22Rv1 (cell line): Measurements from ENCODE around the gene ZNF429.

ENCODE experiments used
- ZFX ChIP-seq: fragments of 450-650 bp; IDR thresholded peaks from 2 replicates; pipeline ENCODE4 v1.6.1; 2017; ENCODE audit warnings: antibody characterized with exemption, borderline replicate concordance
- TF ChIP-seq, protein P1 (sequence below): fragments of 450-650 bp; IDR thresholded peaks from 2 replicates; pipeline ENCODE4 v1.5.1; 2017; ENCODE audit warnings: mild to moderate bottlenecking

DNA sequence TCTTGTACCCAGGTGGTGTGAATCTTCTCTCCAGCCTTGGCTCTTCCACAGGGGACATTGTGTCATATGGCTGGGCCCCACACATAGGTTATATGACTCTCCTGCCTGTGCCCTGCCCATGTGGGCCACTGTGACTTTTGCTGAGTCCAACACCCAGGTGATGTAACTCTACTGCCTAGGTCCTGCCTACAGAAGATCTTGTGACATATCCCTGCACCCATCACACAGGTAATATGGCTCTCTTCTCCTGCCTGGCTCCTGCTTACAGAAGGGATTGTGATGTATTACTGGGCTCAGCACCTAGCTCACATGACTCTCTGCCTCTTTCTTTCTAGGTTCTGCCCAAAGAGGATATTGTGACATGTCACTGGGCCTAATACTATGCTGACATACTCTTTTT, 19.5 kb upstream of the ZNF429 start:
- TF ChIP-seq, protein P1, sequence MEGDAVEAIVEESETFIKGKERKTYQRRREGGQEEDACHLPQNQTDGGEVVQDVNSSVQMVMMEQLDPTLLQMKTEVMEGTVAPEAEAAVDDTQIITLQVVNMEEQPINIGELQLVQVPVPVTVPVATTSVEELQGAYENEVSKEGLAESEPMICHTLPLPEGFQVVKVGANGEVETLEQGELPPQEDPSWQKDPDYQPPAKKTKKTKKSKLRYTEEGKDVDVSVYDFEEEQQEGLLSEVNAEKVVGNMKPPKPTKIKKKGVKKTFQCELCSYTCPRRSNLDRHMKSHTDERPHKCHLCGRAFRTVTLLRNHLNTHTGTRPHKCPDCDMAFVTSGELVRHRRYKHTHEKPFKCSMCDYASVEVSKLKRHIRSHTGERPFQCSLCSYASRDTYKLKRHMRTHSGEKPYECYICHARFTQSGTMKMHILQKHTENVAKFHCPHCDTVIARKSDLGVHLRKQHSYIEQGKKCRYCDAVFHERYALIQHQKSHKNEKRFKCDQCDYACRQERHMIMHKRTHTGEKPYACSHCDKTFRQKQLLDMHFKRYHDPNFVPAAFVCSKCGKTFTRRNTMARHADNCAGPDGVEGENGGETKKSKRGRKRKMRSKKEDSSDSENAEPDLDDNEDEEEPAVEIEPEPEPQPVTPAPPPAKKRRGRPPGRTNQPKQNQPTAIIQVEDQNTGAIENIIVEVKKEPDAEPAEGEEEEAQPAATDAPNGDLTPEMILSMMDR: no peak
- TF ChIP-seq ZFX: no peak
